CD14-positive monocyte (primary cell): Measurements from ENCODE around the gene PSENEN. TPM values are rescaled to one million over a fixed set of nuclear protein-coding genes. Genes with fewer than 3 reads are reported as not detected.
"Not testable (repeated sequence)": the region's sequence is repeated elsewhere in the genome, so short reads cannot be mapped to it uniquely, and the experiment has no call there.

Source experiments
- DNase-seq, 3 donors: peaks; one replicate each; pipeline ENCODE4 v3.0.0-alpha.2; 2011 to 2022
- H2AFZ ChIP-seq: 2 replicates; pipeline ENCODE4 v1.6.0; 2012; ENCODE audit warnings: mild to moderate bottlenecking, low read depth, low read length, inconsistent platforms; ENCODE audit not compliant: insufficient read depth, poor library complexity, severe bottlenecking
- H3K27ac ChIP-seq, 2 donors: 1 replicate in 1 of 2; 2 replicates in 1 of 2; pipeline ENCODE4 v1.5.1; 2012 to 2013; ENCODE audit warnings: low read length in 2 of 2, control low read depth in 1 of 2, inconsistent platforms in 1 of 2, low read depth in 1 of 2, mild to moderate bottlenecking in 1 of 2
- H3K27me3 ChIP-seq, 2 donors: one replicate each; pipeline versions ENCODE4 v1.6.0 to v1.6.1; 2011 to 2013; ENCODE audit warnings: low read length in 2 of 2; ENCODE audit not compliant: control insufficient read depth in 2 of 2, insufficient read depth in 2 of 2
- H3K36me3 ChIP-seq, 2 donors: replicated peaks in 1 of 2; 1 replicate in 1 of 2; 2 replicates in 1 of 2; pipeline versions ENCODE4 v1.5.1 to v1.6.1; 2012 to 2013; ENCODE audit warnings: low read length in 2 of 2, control low read depth in 1 of 2, inconsistent platforms in 1 of 2, mild to moderate bottlenecking in 1 of 2; ENCODE audit not compliant: insufficient read depth in 2 of 2, control insufficient read depth in 1 of 2
- H3K4me1 ChIP-seq, 2 donors: 1 replicate in 1 of 2; 2 replicates in 1 of 2; pipeline versions ENCODE4 v1.5.1 to v1.6.1; 2012 to 2013; ENCODE audit warnings: low read length in 2 of 2, control low read depth in 1 of 2, inconsistent platforms in 1 of 2, mild to moderate bottlenecking in 1 of 2, moderate library complexity in 1 of 2; ENCODE audit not compliant: insufficient read depth in 2 of 2, control insufficient read depth in 1 of 2
- H3K4me2 ChIP-seq: replicated peaks from 2 replicates; pipeline ENCODE3; 2012; ENCODE audit warnings: low read length, moderate library complexity, mild to moderate bottlenecking; ENCODE audit not compliant: poor library complexity, severe bottlenecking; ENCODE audit errors: extremely low read depth
- H3K4me3 ChIP-seq, 3 experiments: fragments of 200-600 bp in 1 of 3; sonication (generic) in 1 of 3; replicated peaks in 1 of 3; 1 replicate in 2 of 3; 2 replicates in 1 of 3; pipeline ENCODE4 v1.5.1; 2011 to 2013; ENCODE audit warnings: low read length in 3 of 3, mild to moderate bottlenecking in 3 of 3, control low read depth in 2 of 3, low read depth in 2 of 3, inconsistent platforms in 1 of 3, moderate library complexity in 1 of 3
- H3K79me2 ChIP-seq: 2 replicates; pipeline ENCODE4 v1.6.0; 2012; ENCODE audit warnings: mild to moderate bottlenecking, control low read depth, inconsistent platforms, low read length, moderate library complexity; ENCODE audit not compliant: insufficient read depth
- H3K9ac ChIP-seq: 2 replicates; pipeline ENCODE4 v1.6.0; 2017; ENCODE audit warnings: low read length, mild to moderate bottlenecking; ENCODE audit not compliant: insufficient read depth, poor library complexity, severe bottlenecking
- H3K9me3 ChIP-seq, 2 donors: replicated peaks in 1 of 2; 1 replicate in 1 of 2; 2 replicates in 1 of 2; pipeline versions ENCODE4 v1.5.1 to v1.6.1; 2012 to 2013; ENCODE audit warnings: low read length in 2 of 2, control low read depth in 1 of 2; ENCODE audit not compliant: control insufficient read depth in 1 of 2, insufficient read depth in 1 of 2
- H4K20me1 ChIP-seq: 2 replicates; pipeline ENCODE4 v1.6.0; 2012; ENCODE audit warnings: mild to moderate bottlenecking, low read length, control low read depth, moderate library complexity; ENCODE audit not compliant: insufficient read depth
- H3K27ac Mint-ChIP-seq, 7 donors: one replicate each; pipeline ENCODE4 v1.8.0; 2020; ENCODE audit warnings: mild to moderate bottlenecking in 7 of 7, mixed read lengths in 7 of 7, moderate library complexity in 6 of 7, inconsistent platforms in 2 of 7
- H3K27me3 Mint-ChIP-seq, 3 donors: one replicate each; pipeline ENCODE4 v1.8.0; 2021 to 2022; ENCODE audit warnings: low read depth in 3 of 3, mild to moderate bottlenecking in 3 of 3, mixed read lengths in 3 of 3, moderate library complexity in 3 of 3, inconsistent platforms in 1 of 3
- H3K36me3 Mint-ChIP-seq, 2 donors: one replicate each; pipeline ENCODE4 v1.8.0; 2020; ENCODE audit warnings: mixed read lengths in 2 of 2, inconsistent platforms in 1 of 2, mild to moderate bottlenecking in 1 of 2
- H3K4me1 Mint-ChIP-seq: one replicate; pipeline ENCODE4 v1.8.0; 2020; ENCODE audit warnings: mild to moderate bottlenecking, mixed read lengths
- H3K4me3 Mint-ChIP-seq, 2 donors: one replicate each; pipeline ENCODE4 v1.8.0; 2020; ENCODE audit warnings: mild to moderate bottlenecking in 2 of 2, mixed read lengths in 2 of 2, moderate library complexity in 1 of 2
- H3K9me3 Mint-ChIP-seq, 7 donors: one replicate each; pipeline ENCODE4 v1.8.0; 2020 to 2022; ENCODE audit warnings: mixed read lengths in 7 of 7, mild to moderate bottlenecking in 6 of 7, moderate library complexity in 6 of 7, inconsistent platforms in 2 of 7
- CTCF ChIP-seq: fragments of 200-600 bp; IDR thresholded peaks from one replicate; pipeline ENCODE4 v1.8.0; 2022; ENCODE audit warnings: antibody characterized with exemption, mild to moderate bottlenecking
- WGBS: methylation state at CpG from one replicate; pipeline ENCODE4 v1.1.5; 2013; ENCODE audit warnings: missing lambda C conversion rate; ENCODE audit not compliant: insufficient coverage; 5-methylcytosine and 5-hydroxymethylcytosine counted together
- intact Hi-C, 2 donors: fragments of 100-400 bp; cut with micrococcal nuclease; formaldehyde crosslinking; loops; one replicate each; pipeline versions ENCODE4 v1.15.0 to v1.15.1; 2023
- polyA plus RNA-seq, 3 donors: library from polyadenylated mRNA; depleted of rRNA in 1 of 3; unstranded in 2 of 3; stranded (reverse) in 1 of 3; fragments of 300-500 nt in 2 of 3; fragments of >200 nt in 1 of 3; fragmentation: Illumina TruSeq in 2 of 3; gene quantifications; 1 replicate in 2 of 3; 2 replicates in 1 of 3; pipeline ENCODE4 v1.2.3, GENCODE V29; 2012 to 2021

PSENEN gene
- polyA plus RNA-seq, 3 donors = 29.7 to 149 (median 129) TPM

- Mint-ChIP-seq H3K27me3 (peaks cover 0 to 2% (median 1%) of the 10 kb centered on the region in 3 donors), H3K9me3 (no peaks in the 10 kb centered on the region), H3K4me1 (peaks cover 15% of the 10 kb centered on the region), H3K4me3 (no peak overlapping the region), H3K27ac (peak overlapping the region in 1 of 7 donors; percentile 55), H3K36me3 (peaks cover 68 to 78% of the 10 kb centered on the region in 2 donors)
- H3K9me3 ChIP-seq = no peaks in the 10 kb centered on the region
- peaks cover 56% of the 10 kb centered on the region for H4K20me1 ChIP-seq
- DNase-seq = peak in 1 of 3 donors; percentile 3
- no peak overlapping the region for H3K4me2 ChIP-seq
- H3K4me3 ChIP-seq = no peak overlapping the region
- intact Hi-C loops = no loop called here
- no peak overlapping the region for H3K27ac ChIP-seq
- H3K36me3 ChIP-seq = peaks cover 75 to 85% of the 10 kb centered on the region in 2 donors
- no peaks in the 10 kb centered on the region for H3K27me3 ChIP-seq
- peaks cover 33% of the 10 kb centered on the region for H3K79me2 ChIP-seq
- WGBS = 100% methylated on average over 6 of the region's 16 CpGs
- TF ChIP-seq CTCF = no peak
- H3K9ac ChIP-seq = no peak overlapping the region
- no peak overlapping the region for H2AFZ ChIP-seq
- peaks cover 11 to 18% of the 10 kb centered on the region in 2 donors for H3K4me1 ChIP-seq
These were observed 22.6 kb upstream of the PSENEN start for GRCh38 chr19:35722897-35723296.

- H3K4me1 Mint-ChIP-seq = peaks cover 12% of the 10 kb centered on the region
- Histone ChIP-seq H3K4me2 (no peak overlapping the region), H3K9ac (no peak overlapping the region), H3K4me3 (no peak overlapping the region), H3K9me3 (no peaks in the 10 kb centered on the region), H3K27me3 (no peaks in the 10 kb centered on the region), H3K36me3 (peaks cover 82 to 93% of the 10 kb centered on the region in 2 donors), H3K27ac (no peak overlapping the region), H3K4me1 (peaks cover 8 to 13% of the 10 kb centered on the region in 2 donors), H3K79me2 (peaks cover 27% of the 10 kb centered on the region), H2AFZ (no peak overlapping the region), H4K20me1 (peaks cover 60% of the 10 kb centered on the region)
- no peak for DNase-seq
- peaks cover 75 to 86% of the 10 kb centered on the region in 2 donors for H3K36me3 Mint-ChIP-seq
- H3K27me3 Mint-ChIP-seq = peaks cover 0 to 2% (median 1%) of the 10 kb centered on the region in 3 donors
- no peak overlapping the region for H3K27ac Mint-ChIP-seq
- no peak for TF ChIP-seq CTCF
- no peaks in the 10 kb centered on the region for H3K9me3 Mint-ChIP-seq
- intact Hi-C loops = no loop called here
- WGBS = 100% methylated on average over 18 of the region's 24 CpGs
- H3K4me3 Mint-ChIP-seq = no peak overlapping the region
These were observed 21.8 kb upstream of the PSENEN start for GRCh38 chr19:35723671-35724070.

- H3K79me2 ChIP-seq = peaks cover 22% of the 10 kb centered on the region
- H3K4me2 ChIP-seq, DNase-seq, H3K4me3 ChIP-seq, H3K4me3 Mint-ChIP-seq, H3K27me3 ChIP-seq, H3K4me1 Mint-ChIP-seq, H3K9me3 Mint-ChIP-seq, intact Hi-C loops, H3K27ac Mint-ChIP-seq, H3K9ac ChIP-seq, H3K27ac ChIP-seq, H3K9me3 ChIP-seq, H2AFZ ChIP-seq, H3K27me3 Mint-ChIP-seq, H3K4me1 ChIP-seq: not testable (repeated sequence)
- WGBS = 97% methylated on average over 7 of the region's 7 CpGs
- peaks cover 80 to 90% of the 10 kb centered on the region in 2 donors for H3K36me3 Mint-ChIP-seq
- peaks cover 87 to 97% of the 10 kb centered on the region in 2 donors for H3K36me3 ChIP-seq
- peaks cover 56% of the 10 kb centered on the region for H4K20me1 ChIP-seq
These were observed 21.3 kb upstream of the PSENEN start for GRCh38 chr19:35724132-35724531.
